Suprapubic skin (tissue), 4 donors: ENCODE results near the gene NTRK1.

Experiments
- CTCF ChIP-seq, 2 donors: fragments of 200-600 bp in 1 of 2; fragments of 450-650 bp in 1 of 2; sonication (generic) in 1 of 2; IDR thresholded peaks; one replicate each; pipeline ENCODE4 v1.5.1; 2016 to 2019; ENCODE audit warnings: antibody characterized with exemption in 2 of 2, mild to moderate bottlenecking in 1 of 2, moderate library complexity in 1 of 2
- EP300 ChIP-seq: sonication (generic); formaldehyde crosslinking; IDR thresholded peaks from one replicate; pipeline ENCODE4 v1.6.1; 2017; ENCODE audit warnings: antibody characterized with exemption
- POLR2A ChIP-seq, 2 donors: fragments of 450-650 bp; IDR thresholded peaks; one replicate each; pipeline ENCODE4 v1.6.1; 2017; ENCODE audit warnings: antibody characterized with exemption in 2 of 2, mild to moderate bottlenecking in 2 of 2, moderate library complexity in 2 of 2
- POLR2AphosphoS5 ChIP-seq, 3 donors: sonication (generic); formaldehyde crosslinking; IDR thresholded peaks; one replicate each; pipeline ENCODE4 v1.6.1; 2017; ENCODE audit warnings: antibody characterized with exemption in 3 of 3

- no peak for TF ChIP-seq CTCF (IDR thresholded peaks at IDR 0.05)
- TF ChIP-seq POLR2A (IDR thresholded peaks at IDR 0.05), result no peak
- no peak for TF ChIP-seq EP300
- no peak for TF ChIP-seq POLR2AphosphoS5 (IDR thresholded peaks at IDR 0.05)
These were observed 20.4 kb downstream of the NTRK1 start for GRCh38 chr1:156881101-156881500.
